ENCODE data around the gene KRT74.

The KRT74 gene

GRCh38 chr12:52522346-52523011, 51.2 kb downstream of the KRT74 start:
- H3K4me2 ChIP-seq (ENCODE audit: low read length) = no peak overlapping the region
- H3K27me3 ChIP-seq (ENCODE audit: insufficient read depth, low read length) = 0 out of 2 replicates have a peak, but pooled peaks cover 5% of the 10 kb centered on the region

DNA sequence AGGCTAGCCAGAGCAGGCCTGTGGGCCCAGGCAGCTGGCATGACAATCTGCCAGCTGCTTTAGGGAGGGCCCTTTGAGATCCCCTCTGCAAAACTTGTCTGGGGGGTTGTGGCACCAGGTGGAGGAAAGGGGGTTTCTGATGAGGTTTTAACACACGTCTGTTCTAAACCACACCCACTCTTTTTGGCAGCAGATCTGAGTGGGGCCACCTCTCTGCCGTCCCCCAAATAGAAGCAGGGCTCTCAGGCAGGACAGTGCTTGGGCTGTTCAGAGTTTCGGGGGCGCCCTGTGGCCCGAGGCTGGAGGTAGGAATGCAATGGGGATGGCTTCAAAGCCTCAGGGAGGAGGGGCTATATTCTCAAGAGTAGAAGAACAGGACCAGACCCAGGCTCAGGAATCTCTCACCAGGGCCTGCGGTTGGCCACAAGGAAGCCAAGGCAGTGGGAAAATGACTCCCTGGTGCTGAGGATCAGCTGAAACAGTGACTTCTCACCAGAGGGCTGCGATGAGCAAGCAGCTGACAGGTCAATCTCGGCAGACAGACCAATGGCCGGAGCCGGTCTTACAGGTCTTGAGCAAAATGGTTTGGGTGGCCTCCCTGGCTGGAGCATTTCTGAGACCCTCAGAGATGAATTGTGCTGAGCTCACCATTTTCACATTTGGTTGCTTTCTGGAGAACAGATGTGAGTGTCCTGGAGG, 51.9 kb downstream of the KRT74 start:
- H3K4me2 ChIP-seq (ENCODE audit: low read length) = no peak overlapping the region
- H3K4me1 ChIP-seq (ENCODE audit: insufficient read depth, low read length, severe bottlenecking) = no peaks in the 10 kb centered on the region
- H3K36me3 ChIP-seq (ENCODE audit: insufficient read depth, low read length) = no peaks in the 10 kb centered on the region
- no peak overlapping the region for H3K4me3 ChIP-seq (ENCODE audit: low read depth, low read length, poor library complexity, severe bottlenecking)
- no peak overlapping the region for H3K9ac ChIP-seq (ENCODE audit: low read length)
- no peak for TF ChIP-seq EZH2 (IDR thresholded peaks at IDR 0.05; ENCODE audit: borderline replicate concordance, low read length)
- TF ChIP-seq, protein P1, sequence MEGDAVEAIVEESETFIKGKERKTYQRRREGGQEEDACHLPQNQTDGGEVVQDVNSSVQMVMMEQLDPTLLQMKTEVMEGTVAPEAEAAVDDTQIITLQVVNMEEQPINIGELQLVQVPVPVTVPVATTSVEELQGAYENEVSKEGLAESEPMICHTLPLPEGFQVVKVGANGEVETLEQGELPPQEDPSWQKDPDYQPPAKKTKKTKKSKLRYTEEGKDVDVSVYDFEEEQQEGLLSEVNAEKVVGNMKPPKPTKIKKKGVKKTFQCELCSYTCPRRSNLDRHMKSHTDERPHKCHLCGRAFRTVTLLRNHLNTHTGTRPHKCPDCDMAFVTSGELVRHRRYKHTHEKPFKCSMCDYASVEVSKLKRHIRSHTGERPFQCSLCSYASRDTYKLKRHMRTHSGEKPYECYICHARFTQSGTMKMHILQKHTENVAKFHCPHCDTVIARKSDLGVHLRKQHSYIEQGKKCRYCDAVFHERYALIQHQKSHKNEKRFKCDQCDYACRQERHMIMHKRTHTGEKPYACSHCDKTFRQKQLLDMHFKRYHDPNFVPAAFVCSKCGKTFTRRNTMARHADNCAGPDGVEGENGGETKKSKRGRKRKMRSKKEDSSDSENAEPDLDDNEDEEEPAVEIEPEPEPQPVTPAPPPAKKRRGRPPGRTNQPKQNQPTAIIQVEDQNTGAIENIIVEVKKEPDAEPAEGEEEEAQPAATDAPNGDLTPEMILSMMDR (IDR thresholded peaks at IDR 0.05; ENCODE audit: low read length) = no peak
- no peak overlapping the region for H2AFZ ChIP-seq (ENCODE audit: low read length)
- no peaks in the 10 kb centered on the region for H3K79me2 ChIP-seq (ENCODE audit: insufficient read depth, low read length)
- H4K20me1 ChIP-seq (ENCODE audit: insufficient read depth, low read length) = no peaks in the 10 kb centered on the region
- no peaks in the 10 kb centered on the region for H3K9me2 ChIP-seq (ENCODE audit: low read depth, low read length)
- H3K27ac ChIP-seq (ENCODE audit: low read depth, low read length, poor library complexity, severe bottlenecking) = no peak overlapping the region
- H3K27me3 ChIP-seq (ENCODE audit: insufficient read depth, low read length) = 0 out of 2 replicates have a peak, but pooled peaks cover 5% of the 10 kb centered on the region
- no peaks in the 10 kb centered on the region for H3K9me3 ChIP-seq (ENCODE audit: low read length)
- no peaks in the 10 kb centered on the region for H3F3A ChIP-seq (ENCODE audit: insufficient read depth, low read length)

More at GRCh38 chr12:52522346-52523011, 51.2 kb downstream of the KRT74 start:
- H3K4me1 ChIP-seq (ENCODE audit: insufficient read depth, low read length, severe bottlenecking) = no peaks in the 10 kb centered on the region
- no peak overlapping the region for H3K27ac ChIP-seq (ENCODE audit: low read depth, low read length, poor library complexity, severe bottlenecking)
- no peak overlapping the region for H3K4me3 ChIP-seq (ENCODE audit: low read depth, low read length, poor library complexity, severe bottlenecking)
- H3K9ac ChIP-seq (ENCODE audit: low read length) = no peak overlapping the region
- no peaks in the 10 kb centered on the region for H3K9me2 ChIP-seq (ENCODE audit: low read depth, low read length)
- H3F3A ChIP-seq (ENCODE audit: insufficient read depth, low read length) = no peaks in the 10 kb centered on the region
- H3K79me2 ChIP-seq (ENCODE audit: insufficient read depth, low read length) = no peaks in the 10 kb centered on the region
- H3K36me3 ChIP-seq (ENCODE audit: insufficient read depth, low read length) = no peaks in the 10 kb centered on the region
- no peak overlapping the region for H2AFZ ChIP-seq (ENCODE audit: low read length)
- no peaks in the 10 kb centered on the region for H3K9me3 ChIP-seq (ENCODE audit: low read length)
- no peaks in the 10 kb centered on the region for H4K20me1 ChIP-seq (ENCODE audit: insufficient read depth, low read length)
- no peak for TF ChIP-seq EZH2 (IDR thresholded peaks at IDR 0.05; ENCODE audit: borderline replicate concordance, low read length)
- TF ChIP-seq, protein P1 (IDR thresholded peaks at IDR 0.05; ENCODE audit: low read length) = no peak

DNA sequence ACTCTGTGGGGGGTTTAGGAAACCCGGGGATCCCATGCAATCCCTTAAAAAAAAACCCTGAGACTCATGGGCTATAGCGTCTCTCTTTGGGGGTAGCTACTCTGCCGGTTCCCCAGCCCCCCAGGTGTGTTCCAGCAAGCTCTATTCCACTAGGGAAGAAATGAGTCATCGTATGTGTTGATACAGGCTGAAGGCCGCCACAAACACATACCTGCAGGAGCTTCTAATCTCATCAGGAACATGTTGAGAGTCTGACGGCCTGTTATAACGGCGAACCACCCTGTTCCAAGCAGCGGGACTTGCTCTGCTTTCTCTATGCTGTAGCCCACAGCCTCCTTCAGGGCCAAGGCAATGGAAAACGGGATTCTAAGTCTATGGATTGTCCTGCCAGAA, 52.5 kb downstream of the KRT74 start:
- Histone ChIP-seq H3K4me3 (ENCODE audit: low read depth, low read length, poor library complexity, severe bottlenecking) (no peak overlapping the region), H4K20me1 (ENCODE audit: insufficient read depth, low read length) (no peaks in the 10 kb centered on the region), H3K9ac (ENCODE audit: low read length) (no peak overlapping the region), H3K9me2 (ENCODE audit: low read depth, low read length) (no peaks in the 10 kb centered on the region), H3K79me2 (ENCODE audit: insufficient read depth, low read length) (no peaks in the 10 kb centered on the region), H3K9me3 (ENCODE audit: low read length) (no peaks in the 10 kb centered on the region), H3K36me3 (ENCODE audit: insufficient read depth, low read length) (no peaks in the 10 kb centered on the region), H3K4me1 (ENCODE audit: insufficient read depth, low read length, severe bottlenecking) (no peaks in the 10 kb centered on the region), H3K4me2 (ENCODE audit: low read length) (no peak overlapping the region), H3K27me3 (ENCODE audit: insufficient read depth, low read length) (0 out of 2 replicates have a peak, but pooled peaks cover 5% of the 10 kb centered on the region), H3F3A (ENCODE audit: insufficient read depth, low read length) (no peaks in the 10 kb centered on the region), H3K27ac (ENCODE audit: low read depth, low read length, poor library complexity, severe bottlenecking) (no peak overlapping the region), H2AFZ (ENCODE audit: low read length) (no peak overlapping the region)
- TF ChIP-seq, protein P1 (IDR thresholded peaks at IDR 0.05; ENCODE audit: low read length) = no peak
- TF ChIP-seq EZH2 (IDR thresholded peaks at IDR 0.05; ENCODE audit: borderline replicate concordance, low read length) = no peak

All from OCI-LY1 (cell line).